ENCODE data around the gene CFAP45. TPM values are rescaled to one million over a fixed set of nuclear protein-coding genes. Genes with fewer than 3 reads are reported as not detected.
A peak's percentile ranks its signal among the peaks of the same experiment; 100 is the strongest.

The CFAP45 gene
- total RNA-seq, 1 donor from 2014 or later, result 0.17 TPM

GRCh38 chr1:159870704-159871103 is 29.3 kb downstream of the CFAP45 start:
- no peak for DNase-seq

GRCh38 chr1:159869607-159870006 is 30.4 kb downstream of the CFAP45 start:
- DNase-seq, result no peak

GRCh38 chr1:159869173-159869572 is 30.8 kb downstream of the CFAP45 start:
- DNase-seq, result no peak

- DNase-seq, result no peak
These were observed 31.2 kb downstream of the CFAP45 start for GRCh38 chr1:159868766-159869165.

- peak; percentile 16 for DNase-seq
These were observed 32.3 kb downstream of the CFAP45 start for GRCh38 chr1:159867664-159868026.

GRCh38 chr1:159866905-159867663 is 32.9 kb downstream of the CFAP45 start:
- no peak for DNase-seq

- no peak for DNase-seq
These were observed 33.9 kb downstream of the CFAP45 start for GRCh38 chr1:159866066-159866465.

GRCh38 chr1:159864262-159864661 is 35.7 kb downstream of the CFAP45 start:
- DNase-seq, result no peak

- no peak for DNase-seq
These were observed 37.4 kb downstream of the CFAP45 start, which contains the start of gene VSIG8 for GRCh38 chr1:159862557-159862956. Gene VSIG8, minus strand, starts transcription at chr1:159862657. Its CDS starts 136 bp downstream, at chr1:159862521.

- DNase-seq, result no peak
These were observed 37.9 kb downstream of the CFAP45 start for GRCh38 chr1:159862031-159862430.

GRCh38 chr1:159861218-159861617 is 38.7 kb downstream of the CFAP45 start:
- no peak for DNase-seq

- DNase-seq, result no peak
These were observed 39.5 kb downstream of the CFAP45 start for GRCh38 chr1:159860456-159860855.

GRCh38 chr1:159859767-159860322 is 40.1 kb downstream of the CFAP45 start:
- no peak for DNase-seq

- DNase-seq, result no peak
These were observed 42.1 kb downstream of the CFAP45 start for GRCh38 chr1:159857889-159858288.

GRCh38 chr1:159856576-159856975 is 43.4 kb downstream of the CFAP45 start:
- no peak for DNase-seq

GRCh38 chr1:159855709-159856108 is 44.3 kb downstream of the CFAP45 start:
- no peak for DNase-seq

GRCh38 chr1:159854693-159855192 is 45.2 kb downstream of the CFAP45 start:
- peak; percentile 83 for DNase-seq

- DNase-seq, result peak; percentile 60
These were observed 45.8 kb downstream of the CFAP45 start for GRCh38 chr1:159854116-159854692.

GRCh38 chr1:159853417-159854115 is 46.4 kb downstream of the CFAP45 start:
- DNase-seq, result peak; percentile 40

GRCh38 chr1:159851407-159851806 is 48.6 kb downstream of the CFAP45 start:
- DNase-seq, result no peak

GRCh38 chr1:159849626-159850366 is 50.2 kb downstream of the CFAP45 start:
- peak; percentile 24 for DNase-seq

GRCh38 chr1:159848326-159848725 is 51.6 kb downstream of the CFAP45 start:
- DNase-seq, result no peak

Data from dermis blood vessel endothelial cell (primary cell).